Activated CD4-positive, alpha-beta T cell treated with anti-CD3 and anti-CD28 coated beads for 24 hours (primary cell): ENCODE measurements around the gene SCRT2.
"Not testable (repeated sequence)": the region's sequence is repeated elsewhere in the genome, so short reads cannot be mapped to it uniquely, and the experiment has no call there.

ENCODE experiments used
- DNase-seq, 2 donors: peaks; one replicate each; pipeline ENCODE4 v3.0.0-alpha.2; 2020; ENCODE audit warnings: low read depth in 2 of 2

SCRT2 gene

DNA sequence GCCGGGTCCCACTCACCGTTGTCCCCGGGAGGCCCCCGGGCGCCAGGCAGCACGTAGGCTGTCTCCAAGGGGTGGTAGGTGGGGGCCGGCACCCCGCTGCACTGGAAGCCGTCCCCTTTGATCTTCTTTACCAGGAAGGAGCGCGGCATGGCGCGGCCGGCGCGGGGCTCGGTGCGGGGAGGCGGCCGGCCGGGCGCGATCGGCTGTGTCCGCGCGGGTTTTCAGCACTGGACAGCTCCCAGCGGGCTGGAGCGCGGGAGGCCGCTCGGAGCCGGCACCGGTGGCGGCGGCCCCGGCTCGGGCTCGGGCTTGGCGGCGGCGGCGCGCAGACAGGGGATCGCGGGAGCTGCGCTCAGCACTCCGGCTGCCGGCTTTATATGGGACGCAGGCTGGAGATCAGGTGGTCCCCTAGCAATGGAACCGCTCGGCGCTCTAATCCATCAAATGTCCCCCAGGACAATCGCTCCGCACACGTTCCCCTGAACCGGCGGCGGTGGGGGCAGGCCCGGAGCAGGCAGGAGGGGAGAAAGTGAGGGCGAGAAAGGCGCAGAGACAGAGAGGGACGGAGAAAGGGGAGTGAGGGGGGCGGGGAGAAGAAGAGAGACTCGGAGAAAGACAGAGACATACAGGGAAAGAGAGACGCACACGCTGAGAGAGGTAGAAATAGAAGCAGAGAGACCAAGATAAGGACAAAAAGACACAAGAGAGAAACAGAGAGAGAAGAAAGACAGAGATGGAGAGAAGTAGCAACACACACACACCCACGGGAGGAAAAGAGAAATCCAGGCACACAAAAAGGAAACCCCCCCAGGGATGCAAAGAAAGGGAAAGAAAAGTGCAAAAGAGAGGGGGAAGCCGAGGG is at the start of gene SCRT2:
SCRT2 (minus strand) TSS at position 350 of the 862 bp plus-strand sequence; CDS start at position 149, 201 bp downstream.
- DNase-seq: peak; percentile 25 to 56

DNA sequence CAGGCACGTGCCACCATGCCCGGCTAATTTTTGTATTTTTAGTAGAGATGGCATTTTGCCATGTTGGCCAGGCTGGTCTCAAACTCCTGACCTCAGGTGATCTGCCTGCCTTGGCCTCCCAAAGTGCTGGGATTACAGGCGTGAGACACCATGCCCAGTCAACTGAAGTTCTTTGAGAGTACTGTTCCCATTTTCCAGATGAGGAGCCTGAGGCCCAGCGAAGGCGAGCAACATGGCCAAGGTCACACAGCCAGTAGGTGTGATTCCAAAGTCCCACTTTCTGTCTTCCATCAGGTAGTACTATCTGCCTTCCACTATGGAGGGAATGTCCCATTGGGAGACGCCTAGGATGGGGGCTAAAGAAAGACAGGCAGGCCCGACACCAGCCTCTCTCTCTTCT is 49.2 kb upstream of the SCRT2 start:
- not testable (repeated sequence) for DNase-seq

- DNase-seq: no peak
These were observed 48.2 kb upstream of the SCRT2 start for GRCh38 chr20:723756-724155.

DNA sequence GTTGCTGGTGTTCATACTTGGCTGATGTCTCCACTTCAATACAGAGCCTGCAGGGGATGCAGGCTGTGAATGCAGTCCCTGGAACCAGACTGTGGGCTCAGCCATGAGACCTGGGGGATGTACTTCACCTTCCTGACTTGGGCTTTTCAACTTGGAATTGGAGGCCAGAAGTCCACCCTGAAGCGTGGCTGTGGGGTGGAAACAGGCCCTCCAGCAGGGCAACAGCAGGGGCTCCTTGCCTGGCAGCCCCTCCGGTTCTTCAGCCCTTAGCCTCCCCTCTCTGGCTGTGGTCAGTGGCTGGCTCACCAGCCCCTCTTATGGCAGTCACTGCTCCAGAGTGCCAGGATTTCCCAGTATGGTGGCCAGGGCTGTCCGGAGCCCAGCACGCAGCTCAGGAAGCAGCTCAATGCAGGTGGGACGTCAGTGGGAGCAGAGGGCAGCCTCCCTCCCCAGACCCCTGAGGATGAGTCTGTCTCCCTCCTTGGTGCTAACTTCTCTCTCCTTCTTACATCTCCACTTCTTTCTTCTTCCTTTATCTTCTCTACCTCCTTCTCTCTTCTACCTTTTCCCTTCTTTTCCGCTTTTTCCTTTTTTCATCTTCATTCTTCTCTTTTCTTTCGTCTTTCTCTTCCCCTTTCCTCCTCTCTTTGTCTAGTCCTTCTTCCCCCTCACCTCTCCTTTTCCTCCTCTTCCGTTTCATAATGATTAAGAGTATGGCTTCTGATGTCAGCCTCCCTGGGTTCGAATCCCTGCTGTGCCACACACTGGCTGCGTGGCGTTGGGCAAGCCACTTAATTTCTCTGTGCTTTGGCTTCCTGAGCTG is 47.4 kb upstream of the SCRT2 start:
- no peak for DNase-seq

DNA sequence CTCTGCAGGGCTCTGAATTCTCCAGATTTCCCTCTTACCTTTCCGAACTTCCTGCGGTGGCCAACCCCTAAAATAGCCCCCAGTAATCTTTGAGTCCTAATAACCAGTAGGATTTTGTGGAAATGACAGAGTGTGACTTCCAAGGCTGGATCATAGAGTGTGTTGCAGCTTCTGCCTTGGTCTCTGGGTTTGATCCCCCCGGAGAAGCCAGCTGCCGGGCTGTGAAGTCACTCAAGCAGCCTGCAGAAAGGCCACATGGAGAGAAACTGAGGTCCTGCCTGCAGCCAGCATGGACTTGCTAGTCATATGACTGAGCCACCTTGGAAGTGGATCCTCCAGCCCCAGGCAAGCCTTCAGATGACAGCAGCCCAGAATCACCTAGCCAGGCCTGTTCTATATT is 46.3 kb upstream of the SCRT2 start:
- DNase-seq: no peak

DNA sequence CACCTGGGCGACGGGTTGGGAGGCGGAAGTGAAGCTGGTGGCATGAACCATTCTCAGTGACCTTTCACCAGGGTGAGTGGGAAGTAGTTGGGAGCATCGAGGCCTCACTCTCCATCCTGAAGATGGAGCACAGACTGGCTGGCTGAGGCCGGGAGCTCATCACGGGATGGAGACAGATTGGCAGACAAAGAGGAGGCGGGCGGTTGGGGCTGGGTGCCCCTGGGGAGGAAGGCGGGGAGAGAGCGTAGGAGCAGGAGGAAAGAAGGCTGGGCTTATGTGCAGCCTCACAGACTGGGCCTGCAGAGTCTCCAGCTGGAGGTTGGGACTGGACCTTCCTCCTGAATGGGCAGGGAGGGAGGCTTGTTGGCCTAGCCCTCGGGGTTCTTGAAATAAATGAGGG is 44.2 kb upstream of the SCRT2 start:
- DNase-seq: no peak

- DNase-seq: no peak
These were observed 43.5 kb upstream of the SCRT2 start for GRCh38 chr20:719068-719467.

GRCh38 chr20:717832-718231 is 42.2 kb upstream of the SCRT2 start:
- DNase-seq: no peak

DNA sequence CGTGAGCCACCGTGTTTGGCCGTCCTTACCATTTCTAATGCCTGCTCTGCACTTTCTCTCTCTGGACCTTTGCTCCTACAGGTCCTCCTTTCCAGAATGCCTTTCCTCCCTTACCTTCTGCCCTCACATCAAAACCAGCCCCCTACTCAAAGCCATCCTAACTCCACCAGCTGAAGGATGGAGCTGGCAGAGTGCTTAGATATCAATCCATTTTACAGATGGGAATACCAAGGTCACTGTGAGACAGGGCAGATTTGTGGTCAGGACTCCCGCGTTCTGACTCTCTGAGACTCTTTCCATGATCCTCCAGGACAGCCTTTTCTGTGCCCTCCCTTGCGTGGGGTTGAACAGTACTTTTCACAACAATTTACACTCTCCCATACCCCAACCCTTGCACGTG is 41.7 kb upstream of the SCRT2 start:
- no peak for DNase-seq

GRCh38 chr20:714453-714852 is 38.9 kb upstream of the SCRT2 start:
- DNase-seq: no peak

DNA sequence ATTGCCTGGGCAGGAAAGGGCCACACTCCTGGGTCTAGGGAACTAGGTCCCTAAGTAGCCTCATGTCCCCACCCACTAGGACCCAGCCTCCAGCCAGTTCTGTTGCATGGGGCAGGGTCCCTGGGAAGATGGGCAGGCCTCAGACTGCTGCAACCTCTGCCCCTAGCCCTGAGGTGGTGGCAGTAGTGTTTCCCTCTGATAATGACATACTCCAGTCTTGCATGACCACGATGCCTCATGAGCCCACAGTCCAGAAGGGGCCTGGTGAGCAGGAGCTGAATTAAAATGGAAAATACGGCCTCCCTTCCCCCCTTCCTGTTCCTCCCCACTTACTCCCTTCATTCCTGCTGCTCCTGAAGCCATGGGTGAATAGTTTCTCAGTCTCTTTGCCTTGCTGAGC is 36.0 kb upstream of the SCRT2 start:
- no peak for DNase-seq

GRCh38 chr20:710780-711450 is 35.3 kb upstream of the SCRT2 start:
- DNase-seq: no peak

DNA sequence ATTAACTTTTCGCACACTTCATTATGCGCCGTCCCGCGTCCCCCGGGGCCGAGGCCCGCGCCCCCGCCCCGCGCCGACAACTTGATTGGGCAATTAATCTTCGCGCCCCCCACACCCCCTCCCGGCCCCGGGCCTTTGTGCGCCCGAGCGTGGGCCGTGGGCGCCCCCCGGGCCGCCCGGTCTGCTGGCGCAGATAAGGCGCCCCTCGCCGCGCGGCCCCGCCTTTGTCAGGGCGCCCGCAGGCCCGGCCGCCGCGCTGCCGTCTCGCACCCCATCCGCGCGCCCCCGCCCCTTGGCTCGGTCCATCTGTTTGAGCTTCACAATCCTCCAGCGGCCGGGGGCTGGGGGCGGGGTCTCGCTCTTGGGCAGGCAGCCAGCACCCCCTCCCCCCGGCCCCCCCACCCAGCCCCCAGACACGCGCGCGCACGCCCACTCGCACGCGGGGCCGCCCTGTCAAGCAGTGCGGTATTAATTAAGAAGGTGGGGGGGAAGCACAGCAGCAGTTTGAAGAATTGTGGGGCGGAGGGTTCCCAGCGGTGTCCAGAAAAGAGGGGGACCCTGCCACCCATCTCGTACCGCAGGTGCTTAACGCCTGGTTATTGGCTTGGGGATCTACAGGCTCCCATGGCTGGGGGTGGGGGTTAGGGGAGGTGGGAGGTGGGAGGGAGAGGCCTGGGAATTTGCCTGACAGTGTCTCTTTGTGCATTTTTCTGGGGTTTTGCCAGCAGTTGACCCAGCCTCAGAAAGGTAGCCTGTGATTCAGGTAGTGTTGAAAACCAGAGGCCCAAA is 34.6 kb upstream of the SCRT2 start:
- DNase-seq: no peak

GRCh38 chr20:709423-709822 is 33.8 kb upstream of the SCRT2 start:
- no peak for DNase-seq

DNA sequence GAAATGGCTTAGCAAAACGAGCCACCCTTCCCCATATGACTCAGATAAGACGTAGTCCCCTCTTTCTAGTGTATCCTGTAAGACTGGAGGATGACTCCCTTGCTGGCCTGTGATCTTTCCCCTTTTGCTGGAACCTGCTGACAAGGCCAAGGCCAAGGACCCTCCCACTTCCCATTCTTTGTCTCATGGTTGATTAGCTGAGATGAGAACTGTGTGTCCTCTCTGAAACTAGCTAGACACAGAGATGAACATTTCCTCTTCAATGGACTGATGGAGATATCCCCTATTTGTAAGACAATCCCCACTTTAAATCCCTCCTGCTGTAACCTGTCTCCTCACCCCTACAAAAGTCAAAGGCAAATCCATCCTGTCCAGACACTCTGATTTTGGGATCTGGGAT is 33.4 kb upstream of the SCRT2 start:
- DNase-seq: no peak

- DNase-seq: no peak
These were observed 32.0 kb upstream of the SCRT2 start for GRCh38 chr20:707451-708110.

DNA sequence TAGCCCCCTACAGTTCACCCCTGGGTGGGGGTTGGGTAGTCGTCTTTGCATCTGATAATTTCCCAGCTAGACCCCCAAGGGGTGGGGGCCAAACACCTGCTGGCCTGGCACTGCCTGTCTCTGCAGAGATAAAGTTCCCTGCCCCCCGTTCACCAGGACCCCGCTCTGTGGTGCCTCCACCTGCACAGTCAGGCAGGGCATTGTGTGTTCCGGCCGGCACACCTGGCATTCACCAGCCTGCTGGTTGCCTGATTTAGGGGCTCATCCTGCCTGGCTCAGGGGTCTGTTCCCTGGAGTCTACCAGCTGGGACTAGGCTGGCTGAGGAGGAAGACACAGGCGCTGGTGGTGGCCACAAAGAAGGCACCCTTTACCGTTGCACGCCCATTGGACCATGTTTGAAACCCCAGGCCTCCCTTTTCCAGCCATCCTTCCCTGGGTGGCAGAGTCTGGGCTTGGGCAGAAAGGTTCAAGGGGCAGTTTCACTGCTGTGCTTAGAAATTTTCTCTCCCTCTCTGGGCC is 30.8 kb upstream of the SCRT2 start:
- no peak for DNase-seq

GRCh38 chr20:704726-705125 is 29.1 kb upstream of the SCRT2 start:
- DNase-seq: no peak

DNA sequence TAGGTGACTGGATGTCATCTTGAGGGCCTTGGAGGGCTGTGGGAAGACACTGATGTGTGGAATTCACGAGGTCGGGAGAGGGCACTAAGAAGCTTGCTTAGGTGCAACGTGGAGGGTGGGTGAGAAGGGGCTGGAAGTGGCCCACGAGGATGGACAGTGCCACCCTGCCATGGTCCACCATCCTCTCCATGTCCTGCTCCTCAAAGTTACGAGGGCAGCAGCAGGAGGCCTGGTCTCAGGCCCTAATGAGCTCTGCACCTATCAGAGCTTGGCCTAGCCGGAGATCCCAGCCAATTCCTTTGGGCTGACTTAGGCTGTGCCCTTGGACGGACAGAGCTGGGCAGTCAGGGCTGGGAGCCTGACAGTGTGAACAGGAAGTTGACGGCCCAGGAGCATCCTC is 27.8 kb upstream of the SCRT2 start:
- DNase-seq: no peak

- no peak for DNase-seq
These were observed 27.4 kb upstream of the SCRT2 start for GRCh38 chr20:703006-703405.
